HG03460 (cell line): ENCODE measurements around the gene ASPA.

Source experiments
- ATAC-seq: cut with Tn5 transposase; IDR thresholded peaks from one replicate; pipeline ENCODE4 v1.9.1; 2021; ENCODE audit not compliant: unreplicated experiment

The ASPA gene

GRCh38 chr17:3532859-3533142 lies 57.0 kb downstream of the ASPA start:
- no peak for ATAC-seq

DNA sequence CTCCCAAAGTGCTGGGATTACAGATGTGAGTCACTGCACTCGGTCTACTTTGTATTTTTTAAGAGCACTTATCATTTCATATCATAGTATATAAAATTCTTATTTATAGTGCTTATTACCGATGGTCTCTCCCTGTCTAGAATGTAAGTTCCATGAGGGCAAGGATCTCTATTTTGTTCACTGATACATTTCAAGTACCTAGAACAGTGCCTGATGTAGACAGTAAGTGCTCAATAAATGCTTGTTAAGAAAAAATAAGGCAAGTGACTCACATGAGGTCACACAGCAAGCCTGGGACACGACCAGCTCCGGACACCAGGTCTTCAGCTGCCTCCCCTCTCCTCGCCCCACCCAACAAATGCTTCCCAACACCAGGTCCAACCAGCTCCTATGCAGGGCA lies 58.0 kb downstream of the ASPA start:
- ATAC-seq, result no peak

- ATAC-seq, result no peak
These were observed 59.1 kb downstream of the ASPA start for GRCh38 chr17:3534881-3535252.

- no peak for ATAC-seq
These were observed 59.6 kb downstream of the ASPA start for GRCh38 chr17:3535253-3535995.

- no peak for ATAC-seq
These were observed 60.9 kb downstream of the ASPA start for GRCh38 chr17:3536716-3537115.

GRCh38 chr17:3539881-3540540 lies 64.2 kb downstream of the ASPA start:
- ATAC-seq, result no peak

GRCh38 chr17:3542410-3543088 lies 66.8 kb downstream of the ASPA start:
- ATAC-seq, result no peak

DNA sequence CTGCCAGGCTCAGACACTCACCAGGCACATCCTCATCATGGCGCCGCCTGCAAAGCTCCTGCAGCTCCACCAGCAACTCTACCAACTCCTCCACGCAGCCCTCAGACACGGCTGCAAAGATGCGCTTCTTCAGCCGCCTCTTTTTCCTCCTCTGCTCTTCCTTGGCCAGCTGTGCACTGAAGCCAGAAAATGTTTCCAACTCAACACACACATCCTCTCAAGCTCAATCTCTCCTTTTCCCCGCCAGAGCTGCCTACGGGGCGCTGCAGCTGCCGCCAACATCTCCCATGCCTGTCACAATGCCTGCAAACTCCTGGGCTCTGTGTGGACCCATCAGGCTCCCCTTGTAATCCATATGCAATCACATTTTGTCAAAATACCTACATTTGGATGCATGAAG lies 67.7 kb downstream of the ASPA start:
- no peak for ATAC-seq

- no peak for ATAC-seq
These were observed 68.6 kb downstream of the ASPA start for GRCh38 chr17:3544365-3544764.

- no peak for ATAC-seq
These were observed 69.4 kb downstream of the ASPA start for GRCh38 chr17:3545151-3545550.

DNA sequence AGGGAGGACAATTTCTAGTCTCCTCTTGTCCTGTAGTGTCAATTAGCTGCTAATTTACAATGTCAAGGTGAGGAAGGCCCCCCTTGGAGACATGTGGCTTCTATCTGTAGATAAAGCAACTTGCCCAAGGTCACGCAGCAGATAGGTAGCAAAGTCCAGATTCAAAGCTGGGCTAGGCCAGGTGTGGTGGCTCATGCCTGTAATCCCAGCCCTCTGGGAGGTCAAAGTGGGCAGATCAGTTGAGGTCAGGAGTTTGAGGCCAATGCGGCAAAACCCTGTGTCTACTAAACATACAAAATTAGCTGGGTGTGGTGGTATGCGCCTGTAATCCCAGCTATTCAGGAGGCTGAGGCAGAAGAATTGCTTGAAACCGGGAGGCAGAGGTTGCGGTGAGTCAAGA lies 70.7 kb downstream of the ASPA start:
- ATAC-seq, result no peak

DNA sequence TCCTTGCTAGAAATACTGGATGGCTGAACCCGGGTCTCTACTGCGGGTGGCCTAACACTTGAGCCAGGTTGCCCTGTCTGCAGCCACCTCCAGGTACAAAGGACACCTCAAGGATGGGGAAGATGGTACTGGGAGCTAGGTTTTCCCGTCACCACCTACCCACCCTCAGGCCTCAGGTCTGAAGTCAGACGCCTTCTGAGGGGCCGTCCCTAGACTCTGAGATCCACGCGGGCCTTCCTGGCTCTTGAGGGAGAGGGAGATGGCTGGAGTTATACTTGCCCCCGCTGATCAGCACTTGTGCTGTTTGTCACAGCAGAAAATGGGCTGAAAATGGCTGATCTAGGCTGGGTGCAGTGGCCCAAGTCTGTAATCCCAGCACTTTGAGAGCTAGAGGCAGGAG lies 71.2 kb downstream of the ASPA start:
- no peak for ATAC-seq

DNA sequence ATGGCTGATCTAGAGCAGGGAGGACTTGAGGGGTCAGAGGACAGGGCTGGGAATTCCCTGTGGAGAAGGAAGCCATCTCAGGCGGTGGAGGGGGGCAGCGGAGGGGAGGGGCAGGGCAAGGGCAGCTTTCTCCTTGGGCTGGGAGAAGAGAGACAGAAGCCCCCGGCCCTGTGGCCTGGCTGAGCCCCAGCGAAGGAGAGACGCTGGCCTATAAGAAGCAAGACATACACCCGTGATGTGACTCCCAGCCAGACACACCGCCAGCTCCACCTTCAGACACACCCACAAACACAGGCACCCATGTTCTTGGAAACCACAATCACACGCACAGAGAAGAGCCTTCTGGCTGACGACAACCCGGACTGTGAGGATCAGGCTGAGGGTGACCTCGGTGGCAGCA lies 71.8 kb downstream of the ASPA start:
- ATAC-seq, result no peak

- ATAC-seq, result no peak
These were observed 73.9 kb downstream of the ASPA start for GRCh38 chr17:3549610-3550162.

- no peak for ATAC-seq
These were observed 75.4 kb downstream of the ASPA start for GRCh38 chr17:3551189-3551588.

DNA sequence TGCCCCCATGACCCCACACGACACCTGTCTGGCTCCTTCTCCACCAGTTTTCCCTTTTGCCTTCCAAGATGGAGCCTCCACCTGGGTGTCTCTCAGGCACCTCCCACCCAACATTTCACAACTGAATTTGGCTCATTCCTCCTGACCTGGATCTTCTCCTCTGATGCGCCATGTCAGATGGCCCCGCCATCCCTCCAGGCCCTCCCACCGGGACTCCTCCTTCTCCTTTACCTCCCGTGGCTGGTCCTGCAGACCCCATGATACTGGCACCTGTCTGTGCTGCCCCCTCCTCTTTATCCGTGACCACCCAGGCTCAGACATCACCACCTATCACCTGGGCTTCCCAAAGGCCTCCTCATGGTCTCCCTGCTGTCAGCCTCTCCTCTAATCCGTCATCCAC lies 77.1 kb downstream of the ASPA start:
- no peak for ATAC-seq
